Measurements from ENCODE around the gene MYCN.
A peak's percentile ranks its signal among the peaks of the same experiment; 100 is the strongest.
"Not testable (repeated sequence)": the region's sequence is repeated elsewhere in the genome, so short reads cannot be mapped to it uniquely, and the experiment has no call there.

Gene MYCN

GRCh38 chr2:15963109-15963976, 23.0 kb downstream of the MYCN start:
- DNase-seq: not testable (repeated sequence)

GRCh38 chr2:15963977-15964670, 23.8 kb downstream of the MYCN start:
- no peak for DNase-seq

DNA sequence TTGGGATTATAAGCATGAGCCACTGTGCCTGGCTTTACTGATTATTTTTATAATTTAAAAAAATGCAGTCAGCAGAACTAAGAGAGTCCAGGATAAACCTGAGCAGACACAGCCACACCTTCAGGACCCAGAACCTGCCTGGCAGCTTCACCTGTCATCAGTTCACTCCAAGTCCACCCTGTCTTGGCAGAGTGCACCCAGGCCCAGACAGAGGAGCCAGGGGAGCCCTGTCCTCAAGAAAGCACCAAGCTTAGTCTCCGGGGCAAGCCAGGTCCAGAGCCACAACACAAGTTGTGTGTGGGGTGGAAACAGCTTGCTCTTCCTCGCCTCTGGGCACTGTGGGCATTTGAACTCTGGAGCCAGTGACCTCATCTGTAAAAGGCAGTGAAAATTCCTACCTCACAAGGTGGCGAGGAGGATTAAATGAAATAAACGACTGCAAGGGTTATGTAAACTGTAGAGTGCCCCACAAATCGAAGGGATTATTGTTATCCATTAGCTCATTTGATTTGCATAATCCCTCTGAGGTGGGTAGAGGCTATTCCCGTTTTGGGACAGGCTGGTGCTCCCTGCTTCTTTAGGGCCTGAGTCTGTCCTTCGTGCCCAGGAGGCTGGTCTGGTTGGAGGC, 24.7 kb downstream of the MYCN start:
- DNase-seq: no peak

GRCh38 chr2:15965564-15966019, 25.2 kb downstream of the MYCN start:
- DNase-seq: peak; percentile 8

DNA sequence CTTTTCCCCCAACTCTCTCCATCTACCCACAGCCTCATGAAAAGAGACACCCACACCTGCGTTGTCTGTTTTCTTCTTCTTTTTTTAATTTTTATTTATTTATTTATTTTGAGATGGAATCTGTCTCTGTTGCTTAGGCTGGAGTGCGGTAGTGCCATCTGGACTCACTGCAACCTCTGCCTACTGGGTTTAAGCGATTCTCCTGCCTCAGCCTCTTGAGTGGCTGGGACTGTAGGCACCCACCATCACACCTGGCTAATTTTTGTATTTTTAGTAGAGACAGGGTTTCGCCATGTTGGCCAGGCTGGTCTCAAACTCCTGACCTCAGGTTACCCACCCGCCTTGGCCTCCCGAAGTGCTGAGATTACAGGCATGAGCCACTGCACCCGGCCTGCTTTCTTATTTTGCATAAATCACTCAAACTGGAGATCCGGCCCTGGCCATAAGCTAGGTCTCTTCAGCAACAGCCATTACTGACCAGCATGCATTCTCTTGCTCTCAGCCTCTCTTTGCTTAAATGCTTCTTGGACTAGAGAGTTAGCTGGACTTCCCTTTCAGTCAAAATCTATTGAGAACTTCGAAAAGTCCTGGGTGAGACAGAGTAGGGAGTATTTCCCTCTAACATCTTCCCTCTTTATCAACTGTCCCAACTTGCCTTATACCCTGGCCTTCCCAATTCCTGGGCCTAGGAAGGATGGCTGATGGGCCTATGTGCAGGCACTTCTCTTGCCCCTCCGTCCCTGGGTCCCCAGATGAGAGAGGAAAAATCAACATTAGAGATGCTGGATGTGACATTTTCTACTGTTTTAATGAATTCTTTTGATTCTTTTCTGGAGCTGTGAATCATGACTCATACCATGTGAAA, 27.3 kb downstream of the MYCN start:
- DNase-seq: no peak

- no peak for DNase-seq
Observed at GRCh38 chr2:15968280-15969178, 28.2 kb downstream of the MYCN start.

DNA sequence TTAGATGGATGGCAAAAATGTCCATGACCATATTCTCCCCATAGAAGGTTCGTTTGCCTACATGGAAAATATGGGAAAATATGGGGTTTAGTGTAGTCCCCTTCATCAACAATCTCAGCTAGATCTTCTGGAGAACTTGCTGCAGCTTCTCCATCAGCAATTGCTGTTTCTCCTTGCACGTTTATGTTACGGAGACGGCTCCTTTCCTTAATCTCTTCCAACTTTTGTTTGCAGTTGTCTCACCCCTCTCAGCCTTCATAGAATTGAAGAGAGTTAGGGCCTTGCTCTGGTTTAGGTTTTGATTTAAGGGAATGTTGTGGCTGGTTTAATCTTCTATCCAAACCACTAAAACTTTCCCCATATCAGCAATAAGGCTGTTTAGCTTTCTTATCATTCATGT, 28.9 kb downstream of the MYCN start:
- no peak for DNase-seq

GRCh38 chr2:15970701-15971100, 30.4 kb downstream of the MYCN start:
- no peak for DNase-seq

DNA sequence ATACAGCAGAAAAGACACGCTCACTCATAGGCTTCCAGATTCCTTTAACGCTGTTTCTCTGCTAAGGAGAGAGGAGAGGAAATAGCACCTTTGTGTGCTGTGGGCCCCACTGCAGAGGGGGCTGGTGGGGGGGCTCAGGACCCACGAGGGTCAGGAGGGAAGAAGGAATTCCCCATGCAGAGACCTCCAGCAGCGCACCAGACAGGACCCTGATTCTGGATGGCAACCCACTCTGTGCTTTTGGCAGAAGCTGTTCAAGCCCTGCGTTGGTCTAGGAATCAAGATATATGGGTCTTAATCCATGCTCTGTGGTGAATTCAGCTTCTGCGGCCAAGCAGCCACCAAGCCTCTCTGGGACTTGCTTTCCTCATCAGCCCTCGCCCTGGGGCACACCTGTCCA, 31.0 kb downstream of the MYCN start:
- no peak for DNase-seq

DNA sequence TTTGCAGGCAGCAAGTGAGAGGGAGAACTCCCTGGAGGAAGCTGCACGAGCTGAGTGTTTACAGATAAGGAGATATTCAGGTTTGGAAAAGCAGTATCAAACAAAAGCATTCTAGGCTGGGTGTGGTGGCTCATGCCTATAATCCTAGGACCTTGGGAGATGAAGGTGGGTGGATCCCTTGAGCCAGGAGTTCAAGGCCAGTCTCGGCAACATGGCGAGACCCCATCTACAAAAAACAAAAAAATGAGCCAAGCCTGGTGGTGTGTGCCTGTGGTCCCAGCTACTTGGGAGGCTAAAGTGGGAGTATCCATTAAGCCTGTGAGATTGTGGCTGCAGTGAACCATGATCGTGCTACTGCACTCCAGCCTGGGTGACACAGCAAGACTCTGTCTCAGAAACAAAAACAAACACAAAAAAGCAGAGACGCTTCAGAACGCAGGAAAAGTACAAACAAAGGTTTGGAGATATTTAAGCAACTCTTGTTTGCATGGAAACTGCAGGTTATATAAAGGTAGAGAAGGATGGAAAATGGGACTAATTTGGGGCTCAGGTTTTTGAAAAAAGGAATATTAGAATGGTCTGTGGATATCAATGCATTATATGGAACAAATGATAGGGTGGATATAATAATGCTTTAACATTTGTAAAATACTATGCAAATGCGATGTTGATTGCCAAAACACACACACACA, 31.6 kb downstream of the MYCN start:
- DNase-seq: no peak

GRCh38 chr2:15973481-15974401, 33.4 kb downstream of the MYCN start:
- DNase-seq: no peak

GRCh38 chr2:15974565-15975260, 34.4 kb downstream of the MYCN start:
- no peak for DNase-seq

- DNase-seq: no peak
Observed at GRCh38 chr2:15975261-15975600, 34.9 kb downstream of the MYCN start.

DNA sequence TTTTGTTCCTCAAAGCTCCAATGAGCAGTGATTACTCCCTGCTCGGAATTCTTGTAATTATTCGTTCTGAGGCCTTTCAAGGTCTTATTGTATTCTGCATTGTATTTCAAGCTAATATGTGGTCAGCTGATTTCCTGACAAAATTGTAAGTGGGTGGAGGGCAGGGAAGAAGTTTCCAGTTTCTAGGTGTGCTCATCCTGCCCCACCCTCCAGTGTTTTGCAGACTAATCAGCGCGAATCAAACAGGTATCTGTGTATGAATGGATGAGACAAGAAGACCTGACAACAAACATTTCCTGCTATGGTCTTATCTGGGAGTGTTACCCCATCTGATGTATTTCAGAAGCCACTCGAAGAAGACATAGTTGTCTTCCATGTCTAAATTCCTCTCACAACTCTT, 35.3 kb downstream of the MYCN start:
- no peak for DNase-seq

GRCh38 chr2:15976354-15976753, 36.0 kb downstream of the MYCN start:
- DNase-seq: no peak

GRCh38 chr2:15979051-15979758, 38.9 kb downstream of the MYCN start:
- no peak for DNase-seq

DNA sequence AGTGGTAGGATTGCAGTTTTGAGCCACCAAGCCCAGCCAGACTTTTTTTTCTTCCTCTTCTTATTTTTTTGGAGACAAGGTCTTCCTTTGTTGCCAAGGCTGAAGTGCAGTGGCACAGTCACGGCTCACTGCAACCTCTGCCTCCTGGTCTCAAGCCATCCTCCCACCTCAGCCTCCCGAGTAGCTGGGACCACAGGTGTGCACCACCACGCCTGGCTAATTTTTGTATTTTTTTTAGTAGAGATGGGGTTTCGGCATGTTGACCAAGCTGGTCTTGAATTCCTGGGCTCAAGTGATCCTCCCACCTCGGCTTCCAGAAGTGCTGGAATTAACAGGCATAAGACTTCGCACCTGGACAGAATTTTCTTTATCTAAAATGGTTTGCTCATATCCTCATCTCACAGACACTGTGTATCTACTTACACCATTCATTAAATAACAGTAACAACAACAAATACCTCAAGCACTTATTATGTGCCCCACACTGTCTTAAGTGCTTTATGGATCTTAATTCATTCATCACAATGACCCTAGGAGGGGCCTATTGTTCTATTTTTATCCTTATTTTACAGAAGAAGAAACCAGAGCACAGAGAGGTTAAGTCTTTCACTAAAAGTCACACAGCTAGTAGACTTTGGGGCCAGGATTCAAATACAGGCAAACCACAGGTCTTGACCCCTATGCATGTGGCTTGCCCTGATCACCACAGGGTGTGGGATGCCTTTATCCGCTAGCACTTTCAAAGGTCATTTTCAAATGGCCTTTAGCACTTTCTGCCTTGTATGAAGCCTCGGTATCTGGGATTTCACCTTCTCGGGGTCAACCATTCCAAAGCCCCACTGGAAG, 39.6 kb downstream of the MYCN start:
- no peak for DNase-seq
